Fibroblast of mammary gland (primary cell): Measurements from ENCODE around the gene DPF3.

ENCODE experiments used
- DNase-seq: peaks from one replicate; pipeline ENCODE4 v3.0.0-alpha.2; 2010; ENCODE audit warnings: low read depth
- H3K4me3 ChIP-seq: 2 replicates; pipeline ENCODE4 v1.5.1; 2011; ENCODE audit warnings: low read depth, mild to moderate bottlenecking, low read length, moderate library complexity; ENCODE audit not compliant: control insufficient read depth
- CTCF ChIP-seq: conservative IDR thresholded peaks from 2 replicates; pipeline ENCODE4 v1.5.1; 2011; ENCODE audit warnings: low read depth, low read length, inconsistent platforms; ENCODE audit not compliant: control insufficient read depth, insufficient read depth

DPF3 gene

GRCh38 chr14:72609205-72609916 is 284.5 kb downstream of the DPF3 start:
- TF ChIP-seq CTCF: no peak
- no peak overlapping the region for H3K4me3 ChIP-seq
- no peak for DNase-seq

- peak; percentile 93 for DNase-seq
- TF ChIP-seq CTCF: peak; percentile 6
Measured at GRCh38 chr14:72608391-72609204, 285.3 kb downstream of the DPF3 start.

GRCh38 chr14:72607386-72608130 is 286.3 kb downstream of the DPF3 start:
- peak; percentile 31 for DNase-seq

More at GRCh38 chr14:72608391-72609204, 285.3 kb downstream of the DPF3 start:
- H3K4me3 ChIP-seq: no peak overlapping the region

GRCh38 chr14:72606879-72607278 is 287.0 kb downstream of the DPF3 start:
- DNase-seq: peak; percentile 15
- no peak overlapping the region for H3K4me3 ChIP-seq
- TF ChIP-seq CTCF: no peak

More at GRCh38 chr14:72607386-72608130, 286.3 kb downstream of the DPF3 start:
- no peak for TF ChIP-seq CTCF
- H3K4me3 ChIP-seq: no peak overlapping the region

- H3K4me3 ChIP-seq: no peak overlapping the region
- no peak for DNase-seq
- no peak for TF ChIP-seq CTCF
Measured at GRCh38 chr14:72605921-72606220, 288.0 kb downstream of the DPF3 start.

GRCh38 chr14:72605096-72605920 is 288.6 kb downstream of the DPF3 start:
- TF ChIP-seq CTCF: no peak
- no peak for DNase-seq
- no peak overlapping the region for H3K4me3 ChIP-seq
